ENCODE results near the gene WDSUB1. TPM values are rescaled to one million over a fixed set of nuclear protein-coding genes. Genes with fewer than 3 reads are reported as not detected.

Gene WDSUB1, protein sequence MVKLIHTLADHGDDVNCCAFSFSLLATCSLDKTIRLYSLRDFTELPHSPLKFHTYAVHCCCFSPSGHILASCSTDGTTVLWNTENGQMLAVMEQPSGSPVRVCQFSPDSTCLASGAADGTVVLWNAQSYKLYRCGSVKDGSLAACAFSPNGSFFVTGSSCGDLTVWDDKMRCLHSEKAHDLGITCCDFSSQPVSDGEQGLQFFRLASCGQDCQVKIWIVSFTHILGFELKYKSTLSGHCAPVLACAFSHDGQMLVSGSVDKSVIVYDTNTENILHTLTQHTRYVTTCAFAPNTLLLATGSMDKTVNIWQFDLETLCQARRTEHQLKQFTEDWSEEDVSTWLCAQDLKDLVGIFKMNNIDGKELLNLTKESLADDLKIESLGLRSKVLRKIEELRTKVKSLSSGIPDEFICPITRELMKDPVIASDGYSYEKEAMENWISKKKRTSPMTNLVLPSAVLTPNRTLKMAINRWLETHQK
- 1 to 10 TPM; 4.3 to 9.3 (median 5.3) TPM for total RNA-seq

DNA sequence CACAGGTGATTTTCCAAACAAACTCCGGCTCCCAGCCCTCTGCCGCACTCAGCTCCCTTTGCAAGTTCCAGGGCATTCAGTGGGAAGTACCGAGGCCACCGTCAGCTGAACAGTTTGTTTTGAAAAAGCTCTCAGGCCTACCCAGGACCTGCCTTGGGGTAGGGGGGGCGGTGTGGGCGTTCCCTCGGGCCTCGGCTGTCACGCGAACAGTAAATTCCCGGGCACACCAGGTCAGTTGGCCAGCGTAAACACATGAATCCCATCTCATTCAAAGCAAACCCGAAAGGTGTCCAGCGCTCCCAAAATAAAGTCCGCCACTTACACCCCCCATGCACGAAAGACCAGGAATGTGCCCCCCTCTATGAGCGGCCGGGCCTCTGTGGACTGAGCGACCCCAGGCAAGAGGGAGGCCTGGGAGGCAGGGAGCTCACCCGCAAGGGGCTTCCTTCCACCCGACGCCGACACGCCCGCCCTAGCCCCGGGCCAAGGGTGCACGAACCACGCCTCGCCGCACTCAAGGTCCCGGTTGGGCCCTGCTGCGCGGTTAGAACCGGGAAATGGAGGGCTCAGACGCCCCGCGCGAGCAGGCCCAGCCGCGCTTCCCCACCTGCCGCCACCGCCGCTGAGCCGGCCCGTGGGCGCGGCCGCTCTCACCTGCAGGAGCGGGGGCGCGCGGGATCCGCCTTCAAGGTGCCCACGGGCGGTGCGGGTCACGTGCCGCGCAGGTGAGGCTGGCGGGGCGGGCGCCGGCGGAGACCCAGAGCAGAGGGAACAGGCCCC, at the start of gene WDSUB1:
WDSUB1 (minus strand) TSS at position 775 of the 780 bp plus-strand sequence. CDS start 3,634 bp downstream, outside the sequence.
- peak; percentile 50 for ATAC-seq (ENCODE audit: low FRiP score)
- TF ChIP-seq, protein P1, sequence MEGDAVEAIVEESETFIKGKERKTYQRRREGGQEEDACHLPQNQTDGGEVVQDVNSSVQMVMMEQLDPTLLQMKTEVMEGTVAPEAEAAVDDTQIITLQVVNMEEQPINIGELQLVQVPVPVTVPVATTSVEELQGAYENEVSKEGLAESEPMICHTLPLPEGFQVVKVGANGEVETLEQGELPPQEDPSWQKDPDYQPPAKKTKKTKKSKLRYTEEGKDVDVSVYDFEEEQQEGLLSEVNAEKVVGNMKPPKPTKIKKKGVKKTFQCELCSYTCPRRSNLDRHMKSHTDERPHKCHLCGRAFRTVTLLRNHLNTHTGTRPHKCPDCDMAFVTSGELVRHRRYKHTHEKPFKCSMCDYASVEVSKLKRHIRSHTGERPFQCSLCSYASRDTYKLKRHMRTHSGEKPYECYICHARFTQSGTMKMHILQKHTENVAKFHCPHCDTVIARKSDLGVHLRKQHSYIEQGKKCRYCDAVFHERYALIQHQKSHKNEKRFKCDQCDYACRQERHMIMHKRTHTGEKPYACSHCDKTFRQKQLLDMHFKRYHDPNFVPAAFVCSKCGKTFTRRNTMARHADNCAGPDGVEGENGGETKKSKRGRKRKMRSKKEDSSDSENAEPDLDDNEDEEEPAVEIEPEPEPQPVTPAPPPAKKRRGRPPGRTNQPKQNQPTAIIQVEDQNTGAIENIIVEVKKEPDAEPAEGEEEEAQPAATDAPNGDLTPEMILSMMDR (IDR thresholded peaks at IDR 0.05), result no peak
- peak; percentile 28 for DNase-seq (ENCODE audit: low spot score)

DNA sequence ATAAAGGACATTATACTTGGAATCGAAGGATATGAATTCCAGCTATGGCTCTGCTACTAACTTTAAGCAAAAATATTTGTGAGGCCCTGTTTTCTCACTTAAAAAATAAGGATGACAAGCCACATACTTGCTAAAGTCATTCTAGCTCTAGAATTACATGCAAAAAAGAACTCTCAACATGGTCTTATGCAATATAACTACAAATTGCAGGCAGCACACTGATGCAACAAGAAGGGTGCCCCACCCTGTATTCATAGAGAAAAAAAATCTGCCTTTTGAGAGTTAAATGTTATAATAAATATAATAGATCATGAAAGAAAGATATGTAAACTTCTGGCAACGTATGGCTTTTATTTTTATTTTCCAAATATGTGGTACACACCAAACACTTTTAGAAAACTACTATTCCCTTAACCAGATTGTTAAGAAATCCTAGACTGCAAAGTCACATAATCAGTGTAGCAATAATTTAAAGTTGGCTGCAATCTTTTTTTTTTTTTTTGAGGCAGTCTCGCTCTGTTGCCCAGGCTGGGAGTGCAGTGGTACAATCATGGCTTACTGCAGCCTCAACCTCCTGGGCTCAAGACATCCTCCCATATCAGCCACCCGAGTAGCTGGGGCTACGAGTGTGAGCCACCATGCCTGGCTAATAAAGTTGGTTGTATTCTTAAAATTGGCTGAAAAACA, 40.2 kb upstream of the WDSUB1 start:
- TF ChIP-seq, protein P1 (IDR thresholded peaks at IDR 0.05), result no peak
- DNase-seq (ENCODE audit: low spot score) (no peak), ATAC-seq (ENCODE audit: low FRiP score) (no peak)

DNA sequence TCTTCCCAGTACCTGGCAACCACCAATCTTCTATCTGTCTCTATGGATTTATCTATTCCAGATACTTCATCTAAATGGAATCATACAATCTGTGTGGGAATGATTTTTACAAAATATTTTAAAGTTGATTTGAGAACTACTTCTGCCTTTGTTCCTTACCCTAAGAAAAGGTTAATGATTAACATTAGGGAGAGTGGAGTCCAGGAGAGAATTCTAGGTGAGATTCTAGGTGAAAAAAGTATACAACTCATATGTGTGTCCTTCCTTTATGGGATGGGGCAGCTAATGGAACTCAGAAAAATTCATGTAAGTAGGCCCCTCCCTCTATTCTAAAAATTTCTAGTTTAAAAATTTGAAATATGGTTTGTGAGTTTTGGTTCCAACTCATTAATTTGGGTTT, 35.9 kb upstream of the WDSUB1 start:
- no peak for ATAC-seq (ENCODE audit: low FRiP score)
- TF ChIP-seq, protein P1 (IDR thresholded peaks at IDR 0.05), result no peak
- DNase-seq (ENCODE audit: low spot score), result no peak

DNA sequence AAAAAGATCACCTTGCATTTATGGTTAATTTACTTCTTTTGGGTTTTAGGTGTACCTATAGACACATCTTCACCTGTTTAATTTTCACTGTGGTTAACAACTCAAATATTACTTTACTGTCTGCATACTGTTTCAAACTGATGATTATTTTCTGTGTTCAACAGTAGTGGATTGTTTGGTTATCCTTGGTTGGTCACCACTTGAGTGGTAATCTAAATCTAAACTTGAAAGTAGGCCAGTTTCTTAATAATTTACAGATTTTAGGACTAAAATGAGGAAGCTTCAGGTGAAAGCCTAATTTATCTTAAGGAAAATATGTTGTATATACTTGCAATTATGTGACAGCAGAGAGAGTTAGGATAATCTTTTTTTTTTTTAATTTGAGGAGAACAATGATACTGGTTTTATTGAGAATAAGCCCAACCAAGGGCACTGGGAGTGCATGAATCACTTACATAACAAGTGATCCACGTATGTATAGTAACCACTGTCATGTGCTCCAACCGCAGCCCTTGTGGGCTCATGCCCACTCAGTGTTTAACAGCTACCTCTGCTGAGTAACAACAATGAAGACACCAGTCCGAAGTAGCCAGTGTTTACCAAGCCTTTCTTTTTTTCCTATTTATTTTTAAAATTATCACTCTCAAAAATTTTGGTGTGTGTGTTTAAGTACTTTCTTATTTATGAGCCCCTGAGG, 31.0 kb upstream of the WDSUB1 start:
- no peak for DNase-seq (ENCODE audit: low spot score)
- no peak for ATAC-seq (ENCODE audit: low FRiP score)
- TF ChIP-seq, protein P1 (IDR thresholded peaks at IDR 0.05), result no peak

DNA sequence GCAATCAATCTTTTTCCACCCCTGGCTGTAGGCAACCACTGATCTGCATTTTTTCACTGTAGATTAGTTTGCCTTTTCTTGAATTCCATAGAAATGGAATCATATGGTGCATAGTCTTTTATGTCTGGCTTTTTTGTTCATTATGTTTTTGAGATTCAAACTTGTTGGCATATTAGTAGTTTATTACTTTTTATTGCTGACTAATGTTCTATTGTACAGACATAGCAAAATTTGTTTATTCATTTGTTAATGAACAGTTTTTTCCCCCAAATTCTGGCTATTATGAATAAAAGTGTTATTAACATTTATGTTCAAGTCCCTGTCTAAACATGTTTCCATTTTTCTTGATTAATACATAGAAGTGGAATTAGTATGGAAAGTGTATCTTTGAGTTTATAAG, 21.4 kb upstream of the WDSUB1 start:
- DNase-seq (ENCODE audit: low spot score) (no peak), ATAC-seq (ENCODE audit: low FRiP score) (no peak)
- TF ChIP-seq, protein P1 (IDR thresholded peaks at IDR 0.05), result no peak

DNA sequence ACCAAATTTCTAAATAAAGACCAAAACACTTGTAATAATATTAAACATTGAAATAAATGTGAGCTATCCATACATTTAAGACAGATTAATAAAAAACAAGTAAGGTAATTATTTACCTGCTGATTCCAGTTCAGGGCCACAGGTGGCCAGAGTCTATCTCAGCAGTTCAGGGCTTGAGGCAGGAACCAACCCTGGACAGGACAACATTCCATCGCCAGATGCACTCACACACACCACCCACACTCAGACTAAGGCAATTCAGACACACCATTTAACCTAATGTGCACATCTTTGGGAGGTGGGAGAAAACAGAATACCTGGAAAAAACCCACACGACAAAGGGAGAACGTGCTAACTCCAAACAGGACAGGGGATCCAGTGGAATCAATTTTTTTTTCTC, 14.1 kb upstream of the WDSUB1 start:
- TF ChIP-seq, protein P1 (IDR thresholded peaks at IDR 0.05), result no peak
- ATAC-seq (ENCODE audit: low FRiP score) (no peak), DNase-seq (ENCODE audit: low spot score) (no peak)
